22Rv1 (cell line): ENCODE data around the gene NFIX.

ENCODE experiments used
- ZFX ChIP-seq: fragments of 450-650 bp; IDR thresholded peaks from 2 replicates; pipeline ENCODE4 v1.6.1; 2017; ENCODE audit warnings: antibody characterized with exemption, borderline replicate concordance
- TF ChIP-seq, protein P1 (sequence below): fragments of 450-650 bp; IDR thresholded peaks from 2 replicates; pipeline ENCODE4 v1.5.1; 2017; ENCODE audit warnings: mild to moderate bottlenecking

DNA sequence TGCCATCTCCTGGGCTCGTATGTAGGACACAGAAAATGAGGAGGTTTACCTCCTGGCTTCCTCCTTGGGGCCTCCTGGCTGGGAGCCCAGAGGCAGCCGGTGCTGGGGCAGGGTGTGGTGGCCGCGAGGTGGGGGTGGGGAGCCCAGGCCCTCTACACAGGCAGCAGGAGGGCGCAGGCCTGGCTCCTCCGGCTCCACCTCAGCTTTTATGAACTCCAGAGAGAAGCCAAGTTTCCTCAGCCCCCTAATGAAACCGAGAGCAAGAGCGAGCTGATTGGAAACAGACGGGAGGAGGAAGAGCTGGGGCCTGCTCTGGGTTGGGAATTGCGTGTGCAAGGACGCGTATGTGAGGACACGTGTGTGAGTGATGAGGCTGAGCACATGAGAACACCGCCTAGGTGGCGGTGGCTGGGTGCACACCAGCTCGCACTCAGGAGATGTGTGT, 84.3 kb downstream of the NFIX start:
- TF ChIP-seq, protein P1, sequence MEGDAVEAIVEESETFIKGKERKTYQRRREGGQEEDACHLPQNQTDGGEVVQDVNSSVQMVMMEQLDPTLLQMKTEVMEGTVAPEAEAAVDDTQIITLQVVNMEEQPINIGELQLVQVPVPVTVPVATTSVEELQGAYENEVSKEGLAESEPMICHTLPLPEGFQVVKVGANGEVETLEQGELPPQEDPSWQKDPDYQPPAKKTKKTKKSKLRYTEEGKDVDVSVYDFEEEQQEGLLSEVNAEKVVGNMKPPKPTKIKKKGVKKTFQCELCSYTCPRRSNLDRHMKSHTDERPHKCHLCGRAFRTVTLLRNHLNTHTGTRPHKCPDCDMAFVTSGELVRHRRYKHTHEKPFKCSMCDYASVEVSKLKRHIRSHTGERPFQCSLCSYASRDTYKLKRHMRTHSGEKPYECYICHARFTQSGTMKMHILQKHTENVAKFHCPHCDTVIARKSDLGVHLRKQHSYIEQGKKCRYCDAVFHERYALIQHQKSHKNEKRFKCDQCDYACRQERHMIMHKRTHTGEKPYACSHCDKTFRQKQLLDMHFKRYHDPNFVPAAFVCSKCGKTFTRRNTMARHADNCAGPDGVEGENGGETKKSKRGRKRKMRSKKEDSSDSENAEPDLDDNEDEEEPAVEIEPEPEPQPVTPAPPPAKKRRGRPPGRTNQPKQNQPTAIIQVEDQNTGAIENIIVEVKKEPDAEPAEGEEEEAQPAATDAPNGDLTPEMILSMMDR: no peak
- TF ChIP-seq ZFX: no peak
